Anterior cingulate cortex (tissue), 58 donors: ENCODE results near the gene DHX57.
A peak's percentile ranks its signal among the peaks of the same experiment; 100 is the strongest.

Experiments used
- DNase-seq, 58 donors: peaks; one replicate each; lab custom pipeline; 2025; lab: John Stamatoyannopoulos, UW

DHX57 gene

GRCh38 chr2:38866773-38867443 is 8.8 kb downstream of the DHX57 start:
- DNase-seq: no peak

GRCh38 chr2:38863061-38863695 is 12.6 kb downstream of the DHX57 start:
- DNase-seq: no peak

DNA sequence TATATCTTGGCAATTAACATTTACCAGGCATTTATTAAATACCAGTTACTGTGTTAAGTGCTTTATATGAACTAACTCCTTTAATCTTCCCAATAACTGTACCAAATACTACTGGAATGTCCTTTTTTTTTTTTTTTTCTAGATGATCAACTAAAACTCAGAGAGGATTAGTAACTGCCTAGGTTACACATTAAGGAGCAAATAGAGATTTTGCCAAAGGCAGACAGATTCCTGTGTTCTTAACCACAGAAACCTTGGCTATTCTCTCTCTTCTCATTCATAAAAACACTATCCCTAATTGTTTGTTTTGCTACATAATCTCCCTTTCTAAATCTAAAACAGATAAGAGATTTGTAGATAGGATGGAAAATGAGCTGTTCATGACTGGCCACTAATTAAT is 13.3 kb downstream of the DHX57 start:
- no peak for DNase-seq

DNA sequence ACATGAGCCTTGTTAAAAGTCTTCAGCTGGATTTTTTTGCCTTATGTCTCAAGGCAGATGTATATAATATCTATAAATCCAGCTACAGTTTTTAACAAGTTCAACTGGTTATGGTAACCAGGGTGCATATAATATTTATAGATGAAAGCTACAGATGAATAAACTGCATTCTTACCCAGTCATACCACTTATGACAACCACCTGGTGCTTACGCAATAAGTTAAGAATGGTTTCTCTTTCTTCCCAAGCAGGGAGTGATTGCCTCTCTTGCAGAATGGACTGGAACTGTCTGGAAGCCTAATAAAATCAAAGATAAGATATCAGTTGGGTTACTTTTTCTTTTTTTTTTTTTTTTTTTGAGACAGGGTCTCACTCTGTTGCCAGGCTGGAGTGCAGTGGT is 19.6 kb downstream of the DHX57 start:
- DNase-seq: no peak

GRCh38 chr2:38850045-38850444 is 25.7 kb downstream of the DHX57 start:
- no peak for DNase-seq

GRCh38 chr2:38836791-38837190 is 38.9 kb downstream of the DHX57 start:
- no peak for DNase-seq

DNA sequence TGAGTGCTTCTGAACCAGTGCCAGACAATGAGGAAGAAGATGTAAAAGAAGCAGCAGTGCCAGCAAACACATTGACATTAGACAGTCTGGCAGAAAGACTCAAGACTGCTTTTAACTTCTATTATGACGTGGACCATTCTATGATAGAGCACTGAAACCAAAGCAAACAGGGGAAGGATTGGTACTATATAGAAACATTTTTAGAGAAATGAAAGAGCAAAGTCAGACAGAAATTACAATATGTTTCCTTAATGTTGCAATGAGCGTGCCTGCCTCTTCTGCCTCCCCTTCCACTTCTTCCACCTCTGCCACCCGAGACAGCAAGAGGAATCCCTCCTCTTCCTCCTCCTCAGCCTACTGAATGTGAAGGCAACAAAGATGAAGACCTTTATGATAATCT is 39.7 kb downstream of the DHX57 start:
- DNase-seq: no peak

- DNase-seq: no peak
These were observed 40.6 kb downstream of the DHX57 start for GRCh38 chr2:38835015-38835601.

GRCh38 chr2:38830526-38831159 is 45.1 kb downstream of the DHX57 start:
- no peak for DNase-seq

DNA sequence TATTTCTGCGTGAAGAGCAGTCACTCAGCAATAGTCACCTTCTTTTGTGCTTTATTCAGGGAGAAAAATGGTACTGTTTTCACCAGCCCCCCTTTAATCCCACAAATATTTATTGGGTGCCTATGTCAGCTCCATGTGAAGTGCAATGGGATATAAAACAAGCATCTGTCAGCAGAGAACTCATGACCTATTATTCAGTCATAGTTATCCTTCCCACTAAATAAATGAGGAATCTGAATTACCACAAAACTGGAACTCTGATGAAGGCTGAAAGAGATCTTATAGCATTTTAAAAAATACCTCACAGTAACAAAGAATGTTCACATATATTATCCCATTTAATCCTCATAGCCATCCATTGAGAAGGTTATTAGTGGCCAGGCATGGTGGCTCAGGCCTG is 45.8 kb downstream of the DHX57 start:
- DNase-seq: no peak

GRCh38 chr2:38828460-38828859 is 47.3 kb downstream of the DHX57 start:
- no peak for DNase-seq

DNA sequence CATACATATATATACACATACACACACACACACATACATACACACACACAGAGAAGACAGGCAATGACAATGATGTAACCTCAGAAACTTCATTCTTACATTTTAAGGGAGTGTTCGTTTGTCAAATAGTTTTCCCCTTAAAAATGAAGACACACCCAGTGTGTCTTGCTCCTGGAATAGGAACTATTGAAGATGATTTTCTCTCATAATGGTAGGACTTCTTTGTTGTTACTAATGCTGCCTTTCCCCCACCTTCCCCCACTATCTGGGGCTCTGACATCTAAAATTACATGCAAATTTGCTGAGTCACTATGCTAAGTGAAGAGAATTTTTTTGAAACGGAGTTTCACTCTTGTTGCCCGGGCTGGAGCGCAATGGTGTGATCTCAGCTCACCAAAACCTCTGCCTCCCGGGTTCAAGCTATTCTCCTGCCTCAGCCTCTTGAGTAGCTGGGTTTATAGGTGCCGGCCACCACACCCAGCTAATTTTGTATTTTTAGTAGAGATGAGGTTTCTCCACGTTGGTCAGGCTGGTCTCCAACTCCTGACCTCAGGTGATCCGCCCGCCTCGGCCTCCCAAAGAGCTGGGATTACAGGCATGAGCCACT is 48.1 kb downstream of the DHX57 start:
- peak in 1 of 58 donors; percentile 5 for DNase-seq

GRCh38 chr2:38825956-38826355 is 49.8 kb downstream of the DHX57 start:
- no peak for DNase-seq

DNA sequence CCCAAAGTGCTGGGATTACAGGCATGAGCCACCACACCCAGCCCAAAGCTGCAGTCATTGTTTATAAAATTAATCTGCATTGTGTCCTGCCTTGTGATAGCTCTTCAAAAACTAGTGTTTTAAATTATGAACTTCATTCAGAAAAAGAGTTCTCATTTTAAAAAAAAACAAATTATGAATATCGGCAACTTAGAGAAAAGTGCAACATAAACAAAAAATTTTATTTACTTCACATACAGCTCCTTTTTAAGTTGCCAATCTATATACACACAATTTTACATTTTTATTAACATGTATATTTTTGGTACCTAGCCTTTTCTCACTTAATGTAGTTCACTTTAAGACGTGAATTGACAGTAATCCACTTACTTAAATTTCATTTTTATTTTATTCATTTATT is 50.8 kb downstream of the DHX57 start:
- no peak for DNase-seq

- no peak for DNase-seq
These were observed 52.3 kb downstream of the DHX57 start for GRCh38 chr2:38823386-38823785.

DNA sequence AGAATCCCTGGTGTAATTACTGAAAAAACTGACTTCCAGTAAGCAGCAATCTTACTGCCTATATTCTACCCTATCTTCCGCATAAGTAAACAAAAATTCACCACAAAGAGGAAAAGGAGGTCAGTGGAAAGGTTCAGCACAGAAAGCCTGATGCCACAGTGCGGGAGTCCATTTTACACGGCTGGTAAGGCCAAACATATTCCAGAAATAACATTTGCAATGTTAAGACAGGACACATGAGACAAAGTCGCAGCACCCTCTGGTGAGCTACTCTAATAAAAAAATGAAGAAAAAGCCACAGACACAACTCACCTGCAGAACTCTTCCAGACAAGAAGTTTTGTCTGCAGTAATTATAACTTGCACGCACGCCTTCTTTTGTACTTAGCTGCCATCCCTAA is 57.2 kb downstream of the DHX57 start:
- DNase-seq: no peak

- DNase-seq: no peak
These were observed 59.8 kb downstream of the DHX57 start for GRCh38 chr2:38815936-38816335.

GRCh38 chr2:38810488-38810887 is 65.2 kb downstream of the DHX57 start:
- no peak for DNase-seq

DNA sequence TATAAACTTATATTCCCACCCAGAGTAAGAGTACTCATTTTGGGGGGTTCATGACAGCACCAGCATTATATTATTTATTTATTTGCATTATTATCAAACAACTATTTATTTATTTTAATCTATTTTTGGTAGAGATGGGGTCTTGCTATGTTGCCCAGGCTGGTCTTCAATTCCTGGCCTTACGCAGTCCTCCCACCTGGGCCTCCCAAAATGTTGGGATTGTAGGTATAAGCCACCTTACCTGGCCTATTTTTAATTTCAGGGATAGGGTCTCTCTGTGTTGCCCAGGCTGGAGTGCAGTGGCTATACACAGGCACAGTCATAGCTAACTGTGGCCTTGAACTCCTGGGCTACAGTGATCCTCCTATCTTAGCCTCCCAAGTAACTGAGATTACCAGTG is 67.1 kb downstream of the DHX57 start:
- DNase-seq: no peak

DNA sequence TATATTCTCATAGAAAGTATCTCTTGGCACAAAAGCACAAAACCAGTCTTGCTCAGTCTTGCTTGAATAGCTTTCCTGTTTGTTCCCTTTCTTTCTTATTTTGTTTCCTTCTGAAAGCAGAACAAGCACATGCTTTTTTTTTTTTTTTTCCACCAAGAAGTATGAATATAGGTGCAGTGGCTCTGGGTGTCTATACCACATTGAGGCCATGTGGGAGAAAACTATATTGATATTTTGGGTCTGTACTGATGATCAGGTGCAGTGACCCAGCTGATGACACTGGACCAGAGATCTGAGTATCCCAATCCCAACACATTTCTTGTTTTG is 69.0 kb downstream of the DHX57 start:
- no peak for DNase-seq

DNA sequence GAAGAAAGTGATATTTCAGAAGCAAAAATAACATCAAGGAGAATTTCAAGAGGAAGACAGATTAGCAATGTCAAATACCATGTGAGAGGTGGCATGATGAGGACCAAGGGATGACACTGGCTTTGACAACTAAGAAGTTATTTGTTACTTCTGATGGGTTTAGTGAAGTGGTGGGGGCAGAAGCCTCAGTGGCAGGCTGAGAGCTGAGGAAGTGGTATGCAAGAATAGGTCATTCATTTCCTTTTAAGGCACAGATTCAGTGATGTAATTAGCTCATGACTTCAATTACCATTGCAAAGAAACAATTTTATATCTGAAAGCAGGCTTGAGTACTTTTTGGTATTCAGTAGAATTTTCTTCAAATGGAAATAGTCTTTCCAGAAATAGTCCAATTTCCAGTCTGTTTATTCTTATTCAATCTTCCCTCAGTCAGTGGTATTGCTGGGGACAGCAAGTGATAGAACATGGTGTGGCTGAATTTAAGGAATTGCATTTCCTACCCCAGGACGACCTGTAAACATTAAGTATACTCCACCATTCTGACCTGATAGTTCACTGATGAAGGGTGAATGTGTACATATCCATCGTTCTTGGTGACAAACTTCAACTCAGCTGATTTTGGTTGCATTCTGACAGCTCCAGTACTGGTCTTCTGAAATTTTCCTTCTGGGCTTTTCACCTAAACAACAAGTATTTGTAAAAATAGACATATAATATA is 69.6 kb downstream of the DHX57 start:
- DNase-seq: peak in 3 of 58 donors; percentile 1 to 27 (median 2)
